Mammary epithelial cell (primary cell): ENCODE data around the gene EPB41L5.
"Not testable (repeated sequence)": the region's sequence is repeated elsewhere in the genome, so short reads cannot be mapped to it uniquely, and the experiment has no call there.

ENCODE experiments used
- EZH2 ChIP-seq: IDR thresholded peaks from 2 replicates; pipeline ENCODE4 v1.6.1; 2012; ENCODE audit warnings: low read length, inconsistent platforms, borderline replicate concordance
- TF ChIP-seq, protein P1 (sequence below), 2 donors: IDR thresholded peaks in 1 of 2; conservative IDR thresholded peaks in 1 of 2; 2 replicates each; pipeline ENCODE4 v1.5.1; 2011 to 2012; ENCODE audit warnings: inconsistent platforms in 2 of 2, low read length in 2 of 2, mild to moderate bottlenecking in 2 of 2, control low read depth in 1 of 2, low read depth in 1 of 2; ENCODE audit not compliant: insufficient read depth in 1 of 2; ENCODE audit errors: extremely low read depth in 1 of 2

GRCh38 chr2:120199817-120200459 lies 187.1 kb downstream of the EPB41L5 start:
- not testable (repeated sequence) for TF ChIP-seq EZH2
- TF ChIP-seq, protein P1, sequence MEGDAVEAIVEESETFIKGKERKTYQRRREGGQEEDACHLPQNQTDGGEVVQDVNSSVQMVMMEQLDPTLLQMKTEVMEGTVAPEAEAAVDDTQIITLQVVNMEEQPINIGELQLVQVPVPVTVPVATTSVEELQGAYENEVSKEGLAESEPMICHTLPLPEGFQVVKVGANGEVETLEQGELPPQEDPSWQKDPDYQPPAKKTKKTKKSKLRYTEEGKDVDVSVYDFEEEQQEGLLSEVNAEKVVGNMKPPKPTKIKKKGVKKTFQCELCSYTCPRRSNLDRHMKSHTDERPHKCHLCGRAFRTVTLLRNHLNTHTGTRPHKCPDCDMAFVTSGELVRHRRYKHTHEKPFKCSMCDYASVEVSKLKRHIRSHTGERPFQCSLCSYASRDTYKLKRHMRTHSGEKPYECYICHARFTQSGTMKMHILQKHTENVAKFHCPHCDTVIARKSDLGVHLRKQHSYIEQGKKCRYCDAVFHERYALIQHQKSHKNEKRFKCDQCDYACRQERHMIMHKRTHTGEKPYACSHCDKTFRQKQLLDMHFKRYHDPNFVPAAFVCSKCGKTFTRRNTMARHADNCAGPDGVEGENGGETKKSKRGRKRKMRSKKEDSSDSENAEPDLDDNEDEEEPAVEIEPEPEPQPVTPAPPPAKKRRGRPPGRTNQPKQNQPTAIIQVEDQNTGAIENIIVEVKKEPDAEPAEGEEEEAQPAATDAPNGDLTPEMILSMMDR (conservative IDR thresholded peaks at IDR 0.05 in 1 of 2, IDR thresholded peaks at IDR 0.05 in 1 of 2; ENCODE audit: extremely low read depth in 1 of 2, insufficient read depth in 1 of 2, low read depth in 1 of 2, low read length in 2 of 2), result not testable (repeated sequence)
